ENCODE results near the gene SLC20A1.
A peak's percentile ranks its signal among the peaks of the same experiment; 100 is the strongest.

Gene SLC20A1

GRCh38 chr2:112645310-112646101 lies at the start of gene SLC20A1:
Gene SLC20A1, plus strand, starts transcription at chr2:112645939. Its CDS starts 890 bp downstream, at chr2:112646829.
- no peak for TF ChIP-seq CTCF (IDR thresholded peaks at IDR 0.05; ENCODE audit: low read depth, low read length)
- DNase-seq (ENCODE audit: low read depth in 2 of 2), result peak; percentile 91 to 96
- H3K4me3 ChIP-seq (replicated peaks in 1 of 2; ENCODE audit: low read depth in 2 of 2, low read length in 2 of 2), result peak within 1 kb of the TSS; percentile 88

GRCh38 chr2:112597537-112598322 lies 48.0 kb upstream of the SLC20A1 start:
- no peak for TF ChIP-seq CTCF (IDR thresholded peaks at IDR 0.05; ENCODE audit: low read depth, low read length)

GRCh38 chr2:112600634-112601033 lies 45.1 kb upstream of the SLC20A1 start:
- no peak for DNase-seq (ENCODE audit: low read depth in 2 of 2)
- TF ChIP-seq CTCF (IDR thresholded peaks at IDR 0.05; ENCODE audit: low read depth, low read length), result no peak
- no peak overlapping the region for H3K4me3 ChIP-seq (replicated peaks in 1 of 2; ENCODE audit: low read depth in 2 of 2, low read length in 2 of 2)

More at GRCh38 chr2:112597537-112598322, 48.0 kb upstream of the SLC20A1 start:
- H3K4me3 ChIP-seq (replicated peaks in 1 of 2; ENCODE audit: low read depth in 2 of 2, low read length in 2 of 2), result no peak overlapping the region
- no peak for DNase-seq (ENCODE audit: low read depth in 2 of 2)

GRCh38 chr2:112601754-112602153 lies 44.0 kb upstream of the SLC20A1 start:
- no peak for TF ChIP-seq CTCF (IDR thresholded peaks at IDR 0.05; ENCODE audit: low read depth, low read length)
- H3K4me3 ChIP-seq (replicated peaks in 1 of 2; ENCODE audit: low read depth in 2 of 2, low read length in 2 of 2), result no peak overlapping the region
- no peak for DNase-seq (ENCODE audit: low read depth in 2 of 2)

- no peak for TF ChIP-seq CTCF (IDR thresholded peaks at IDR 0.05; ENCODE audit: low read depth, low read length)
- no peak for DNase-seq (ENCODE audit: low read depth in 2 of 2)
- no peak overlapping the region for H3K4me3 ChIP-seq (replicated peaks in 1 of 2; ENCODE audit: low read depth in 2 of 2, low read length in 2 of 2)
Observed at GRCh38 chr2:112602917-112603316, 42.8 kb upstream of the SLC20A1 start.

- no peak for TF ChIP-seq CTCF (IDR thresholded peaks at IDR 0.05; ENCODE audit: low read depth, low read length)
- H3K4me3 ChIP-seq (replicated peaks in 1 of 2; ENCODE audit: low read depth in 2 of 2, low read length in 2 of 2), result no peak overlapping the region
- DNase-seq (ENCODE audit: low read depth in 2 of 2), result no peak
Observed at GRCh38 chr2:112603731-112604130, 42.0 kb upstream of the SLC20A1 start.

Data from cardiac fibroblast (primary cell).